HL-60 (cell line): Measurements from ENCODE around the gene HIF1A.

ENCODE experiments used
- DNase-seq, 2 experiments: peaks; one replicate each; pipeline ENCODE4 v3.0.0-alpha.2; 2010 to 2020; ENCODE audit warnings: low read depth in 1 of 2, low spot score in 1 of 2
- H3K27ac ChIP-seq: fragments of 250-450 bp; sonication (Bioruptor Pico); replicated peaks from 2 replicates; pipeline ENCODE4 v1.5.1; 2020; ENCODE audit warnings: mild to moderate bottlenecking, moderate library complexity
- H3K27me3 ChIP-seq: fragments of 250-450 bp; sonication (Bioruptor Pico); 2 replicates; pipeline ENCODE4 v1.5.1; 2021; ENCODE audit warnings: mild to moderate bottlenecking, moderate library complexity; ENCODE audit not compliant: insufficient read depth, poor library complexity, severe bottlenecking
- H3K4me3 ChIP-seq: replicated peaks from 2 replicates; pipeline ENCODE4 v1.5.1; 2011; ENCODE audit warnings: mild to moderate bottlenecking, control low read depth, low read length; ENCODE audit not compliant: insufficient read depth
- CTCF ChIP-seq: IDR thresholded peaks from one replicate; pipeline ENCODE4 v1.5.1; 2011; ENCODE audit warnings: low read length, control low read depth, inconsistent platforms; ENCODE audit not compliant: insufficient read depth
- GABPA ChIP-seq: IDR thresholded peaks from 2 replicates; pipeline ENCODE4 v1.6.1; 2012; ENCODE audit warnings: low read depth
- POLR2AphosphoS5 ChIP-seq: IDR thresholded peaks from 2 replicates; pipeline ENCODE4 v1.6.1; 2012; ENCODE audit warnings: low read depth
- REST ChIP-seq: IDR thresholded peaks from 2 replicates; pipeline ENCODE4 v1.6.1; 2012; ENCODE audit warnings: low read depth; ENCODE audit not compliant: insufficient replicate concordance
- SPI1 ChIP-seq: IDR thresholded peaks from 2 replicates; pipeline ENCODE4 v1.6.1; 2012; ENCODE audit warnings: low read depth, mild to moderate bottlenecking, borderline replicate concordance

Gene HIF1A

GRCh38 chr14:61747342-61747741 lies 52.0 kb downstream of the HIF1A start:
- Histone ChIP-seq H3K27ac (no peak overlapping the region), H3K4me3 (no peak overlapping the region), H3K27me3 (no peaks in the 10 kb centered on the region)
- DNase-seq: no peak
- TF ChIP-seq SPI1 (no peak), POLR2AphosphoS5 (no peak), GABPA (no peak), REST (no peak), CTCF (no peak)

- DNase-seq: no peak
- H3K27ac ChIP-seq: 0 out of 2 replicates have a peak overlapping the region, but pooled peaks have one; percentile 16
- TF ChIP-seq SPI1 (no peak), POLR2AphosphoS5 (no peak), CTCF (no peak), REST (no peak), GABPA (no peak)
- no peak overlapping the region for H3K4me3 ChIP-seq
- no peaks in the 10 kb centered on the region for H3K27me3 ChIP-seq
Measured at GRCh38 chr14:61749264-61749663, 54.0 kb downstream of the HIF1A start.

GRCh38 chr14:61749867-61750266 lies 54.6 kb downstream of the HIF1A start:
- H3K4me3 ChIP-seq: no peak overlapping the region; the same call in 1 of the 2 replicates
- no peak for DNase-seq
- TF ChIP-seq POLR2AphosphoS5 (no peak), SPI1 (no peak), CTCF (no peak), REST (no peak), GABPA (no peak)

More at GRCh38 chr14:61749867-61750266, 54.6 kb downstream of the HIF1A start:
- Histone ChIP-seq H3K27me3 (no peaks in the 10 kb centered on the region), H3K27ac (no peak overlapping the region)
